ENCODE data around the gene ABLIM2. TPM values are rescaled to one million over a fixed set of nuclear protein-coding genes. Genes with fewer than 3 reads are reported as not detected.

ABLIM2 gene
- total and polyA plus RNA-seq, 2 of the 13 experiments (the other 11 are each of a cell fraction or from before 2014, with no cell fraction given): 0.20 to 0.37 TPM

GRCh38 chr4:8201321-8201781, 42.7 kb upstream of the ABLIM2 start (continued):
- TF ChIP-seq, protein P1, sequence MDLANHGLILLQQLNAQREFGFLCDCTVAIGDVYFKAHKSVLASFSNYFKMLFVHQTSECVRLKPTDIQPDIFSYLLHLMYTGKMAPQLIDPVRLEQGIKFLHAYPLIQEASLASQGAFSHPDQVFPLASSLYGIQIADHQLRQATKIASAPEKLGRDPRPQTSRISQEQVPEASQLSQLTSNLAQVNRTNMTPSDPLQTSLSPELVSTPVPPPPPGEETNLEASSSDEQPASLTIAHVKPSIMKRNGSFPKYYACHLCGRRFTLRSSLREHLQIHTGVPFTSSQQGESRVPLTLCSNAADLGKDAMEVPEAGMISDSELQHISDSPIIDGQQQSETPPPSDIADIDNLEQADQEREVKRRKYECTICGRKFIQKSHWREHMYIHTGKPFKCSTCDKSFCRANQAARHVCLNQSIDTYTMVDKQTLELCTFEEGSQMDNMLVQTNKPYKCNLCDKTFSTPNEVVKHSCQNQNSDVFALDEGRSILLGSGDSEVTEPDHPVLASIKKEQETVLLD (CRISPR knock-in tag; IDR thresholded peaks at IDR 0.05; ENCODE audit: low read depth): no peak
- TF ChIP-seq ZBTB26 (CRISPR knock-in tag; IDR thresholded peaks at IDR 0.05; ENCODE audit: borderline replicate concordance): no peak
- no peak for TF ChIP-seq HOXA9 (CRISPR knock-in tag; IDR thresholded peaks at IDR 0.05; ENCODE audit: borderline replicate concordance)
- no peak for TF ChIP-seq ZMYM2 (CRISPR knock-in tag; IDR thresholded peaks at IDR 0.05)
- TF ChIP-seq, protein P2, sequence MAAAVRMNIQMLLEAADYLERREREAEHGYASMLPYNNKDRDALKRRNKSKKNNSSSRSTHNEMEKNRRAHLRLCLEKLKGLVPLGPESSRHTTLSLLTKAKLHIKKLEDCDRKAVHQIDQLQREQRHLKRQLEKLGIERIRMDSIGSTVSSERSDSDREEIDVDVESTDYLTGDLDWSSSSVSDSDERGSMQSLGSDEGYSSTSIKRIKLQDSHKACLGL (CRISPR knock-in tag; IDR thresholded peaks at IDR 0.05): no peak
- TF ChIP-seq TSC22D2 (CRISPR knock-in tag; IDR thresholded peaks at IDR 0.05; ENCODE audit: borderline replicate concordance): no peak
- no peak for TF ChIP-seq THRA (CRISPR knock-in tag; IDR thresholded peaks at IDR 0.05; ENCODE audit: borderline replicate concordance)
- no peak for TF ChIP-seq KLF6 (CRISPR knock-in tag; IDR thresholded peaks at IDR 0.05)
- no peak for TF ChIP-seq FOXA3 (CRISPR knock-in tag; IDR thresholded peaks at IDR 0.05)
- no peak for TF ChIP-seq THAP11 (CRISPR knock-in tag; IDR thresholded peaks at IDR 0.05)

All from HepG2 (cell line).